GM19324 (cell line): ENCODE results near the gene DCTN1.

Source experiments
- ATAC-seq: cut with Tn5 transposase; IDR thresholded peaks from one replicate; pipeline ENCODE4 v1.9.1; 2021; ENCODE audit warnings: mild to moderate bottlenecking, moderate library complexity; ENCODE audit not compliant: unreplicated experiment, low FRiP score

DCTN1 gene

DNA sequence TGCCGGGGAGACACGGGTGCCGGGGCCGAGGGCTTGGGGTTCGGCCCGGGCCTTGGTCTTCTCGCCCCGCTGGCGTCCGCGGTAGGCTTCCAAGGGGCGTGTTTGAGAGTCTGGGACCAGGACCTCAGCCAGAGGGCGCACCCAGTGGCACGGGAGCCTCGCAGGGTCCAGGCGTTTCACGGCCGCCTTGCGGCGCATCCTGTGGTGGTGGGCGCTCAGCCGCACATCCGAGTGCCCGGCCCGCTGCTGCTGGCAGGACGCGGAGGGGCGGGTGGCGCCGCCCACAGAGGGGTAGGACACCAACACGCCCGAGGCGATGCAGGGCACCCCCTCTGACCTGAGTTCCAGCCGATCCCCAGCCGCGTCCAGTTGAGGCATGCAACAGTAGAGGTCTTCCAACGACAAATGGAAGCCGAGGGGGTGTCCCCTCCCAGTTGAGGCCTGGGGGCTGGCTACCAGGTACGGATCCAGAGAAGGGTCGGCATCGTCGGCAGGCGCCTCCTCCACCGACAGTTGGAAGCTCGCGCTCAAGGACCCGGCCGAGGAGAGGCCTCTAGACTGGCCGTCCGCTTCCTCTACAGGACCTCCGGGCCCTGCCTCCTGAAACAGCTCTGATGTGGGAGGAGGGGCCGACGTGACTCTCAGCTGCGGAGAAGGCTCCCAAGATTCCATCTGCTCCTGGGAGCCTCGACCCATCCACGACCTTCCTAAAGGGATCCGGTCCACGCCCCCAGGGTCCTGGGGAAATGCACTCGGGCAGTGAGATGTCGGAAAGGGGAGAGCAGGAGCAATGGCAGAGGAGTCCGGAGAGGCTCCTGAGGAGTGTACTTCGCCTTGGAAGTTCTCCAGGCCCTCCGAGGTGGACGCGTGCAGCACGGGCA is 35.0 kb upstream of the DCTN1 start:
- ATAC-seq: no peak

DNA sequence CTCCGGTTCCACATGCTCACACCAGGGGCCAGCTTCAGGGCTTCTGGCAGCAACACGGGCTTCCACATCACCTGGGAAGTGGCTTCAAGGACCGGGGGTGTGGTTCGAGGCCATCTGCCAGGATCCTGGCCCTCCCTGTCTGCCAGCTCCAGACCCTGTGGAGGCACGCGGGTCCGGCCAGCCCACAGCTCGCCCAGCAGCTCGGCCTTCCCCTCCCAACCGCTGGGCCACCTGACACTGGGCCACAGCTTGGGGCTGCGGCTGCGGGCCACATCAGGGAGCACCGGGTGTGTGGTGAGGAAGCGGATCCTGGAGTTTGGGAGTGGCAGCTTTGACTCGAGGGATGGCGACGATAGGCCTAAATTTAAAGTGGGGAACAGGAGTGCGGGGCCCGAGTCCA is 34.3 kb upstream of the DCTN1 start:
- ATAC-seq: no peak

DNA sequence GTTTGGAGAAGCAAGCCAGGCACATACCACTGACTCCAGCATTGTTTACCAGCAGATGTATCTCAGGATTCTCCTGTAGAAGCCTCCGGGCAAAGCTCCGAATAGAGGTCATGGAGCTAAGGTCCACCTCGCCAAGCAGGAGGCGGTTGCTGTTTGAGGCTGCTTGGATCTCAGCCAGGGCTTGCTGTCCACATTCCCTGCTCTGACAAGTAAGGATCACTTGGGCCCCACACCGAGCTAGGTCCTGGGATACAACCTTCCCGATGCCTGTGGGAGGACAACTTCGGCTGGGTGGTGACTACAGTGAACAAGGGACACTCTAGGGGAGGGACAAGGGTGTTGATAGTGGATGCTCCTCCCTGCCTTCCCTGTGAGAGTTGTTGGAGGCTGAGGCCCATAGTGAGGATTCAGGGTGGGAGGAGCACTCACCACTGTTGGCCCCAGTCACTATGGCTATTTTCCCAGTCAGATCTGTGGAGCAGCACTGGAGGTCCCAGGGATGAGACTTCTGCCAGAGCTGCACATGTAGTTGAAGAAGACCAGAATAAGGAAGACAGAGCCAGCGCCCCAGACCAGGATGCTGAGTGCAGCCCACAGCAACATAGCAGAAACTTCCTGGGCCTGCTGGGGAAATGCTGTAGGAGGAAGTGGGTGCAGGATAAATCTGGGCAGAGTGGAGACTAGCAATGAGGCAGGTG is 33.0 kb upstream of the DCTN1 start:
- no peak for ATAC-seq

DNA sequence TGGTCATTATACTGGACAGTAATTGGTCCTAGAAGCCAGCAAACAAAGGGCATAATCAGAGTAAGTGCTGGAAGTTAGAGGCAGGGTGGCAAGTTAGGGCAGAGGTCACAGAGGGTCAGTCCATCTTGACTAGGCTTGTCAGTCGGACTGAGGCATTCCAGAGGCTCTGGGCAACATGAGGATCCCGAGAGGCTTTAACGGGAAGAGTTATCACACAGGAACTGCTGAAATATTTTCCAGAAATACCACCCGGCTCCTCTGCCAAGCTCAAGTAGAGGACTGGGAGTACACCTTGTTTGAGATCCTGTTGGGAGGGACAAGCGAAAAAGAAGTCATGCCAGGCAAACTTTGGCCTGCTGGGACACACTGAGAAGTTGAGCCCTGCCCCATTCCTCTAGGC is 27.6 kb upstream of the DCTN1 start:
- ATAC-seq: no peak

DNA sequence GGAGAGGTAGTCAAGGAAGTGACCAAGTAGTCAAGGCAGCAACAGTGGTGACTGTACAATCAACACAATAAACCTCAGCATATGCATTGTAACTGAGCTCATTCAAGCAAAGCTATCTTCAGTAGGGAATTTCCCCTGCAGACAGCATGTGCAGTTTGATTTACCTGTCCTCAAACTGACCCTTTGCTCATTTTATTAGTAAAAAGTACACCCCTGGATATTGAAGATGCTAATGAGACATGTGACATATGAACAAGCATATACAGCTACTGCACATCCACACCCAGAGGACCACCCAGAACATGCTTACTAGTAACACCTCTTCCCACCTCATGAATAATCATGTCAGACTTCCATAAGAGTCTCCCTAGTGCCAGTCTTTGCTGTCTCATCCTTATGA is 25.9 kb upstream of the DCTN1 start:
- no peak for ATAC-seq

DNA sequence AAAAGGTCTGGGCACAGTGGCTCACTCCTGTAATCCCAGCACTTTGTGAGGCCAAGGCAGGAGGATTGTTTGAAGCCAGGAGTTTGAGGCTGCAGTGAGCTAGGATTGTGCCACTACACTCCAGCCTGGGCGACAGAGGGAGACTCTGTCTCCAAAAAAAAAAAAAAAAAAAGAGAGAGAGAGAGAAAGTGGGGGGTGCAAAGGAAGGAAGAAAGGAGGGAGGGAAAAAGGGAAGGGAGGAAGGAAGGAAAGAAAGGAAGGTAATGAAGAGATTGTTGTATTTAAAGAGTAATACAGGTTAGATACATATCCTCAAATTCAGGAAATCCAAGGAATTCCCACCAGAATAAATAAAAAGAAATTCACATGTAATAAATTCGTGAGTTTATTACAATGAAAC is 21.8 kb upstream of the DCTN1 start:
- no peak for ATAC-seq

DNA sequence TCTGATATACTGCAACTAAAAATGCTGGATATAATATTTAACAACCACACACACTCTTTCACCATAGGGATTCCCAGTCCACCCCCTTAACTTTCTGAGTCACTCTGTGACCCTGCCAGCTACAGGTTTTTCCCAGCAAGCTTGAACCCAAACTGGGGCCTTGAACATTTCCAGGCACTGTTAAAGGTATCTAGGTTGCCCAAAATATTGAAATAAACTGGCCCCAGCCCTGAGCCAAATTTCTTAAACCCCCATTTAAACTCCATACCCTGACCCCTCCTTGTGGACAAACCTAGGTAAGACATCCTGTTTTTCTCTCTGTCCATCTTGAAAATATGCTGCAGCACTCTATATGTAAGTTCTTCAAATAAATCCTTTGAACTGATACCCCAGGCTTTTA is 19.7 kb upstream of the DCTN1 start:
- ATAC-seq: no peak

DNA sequence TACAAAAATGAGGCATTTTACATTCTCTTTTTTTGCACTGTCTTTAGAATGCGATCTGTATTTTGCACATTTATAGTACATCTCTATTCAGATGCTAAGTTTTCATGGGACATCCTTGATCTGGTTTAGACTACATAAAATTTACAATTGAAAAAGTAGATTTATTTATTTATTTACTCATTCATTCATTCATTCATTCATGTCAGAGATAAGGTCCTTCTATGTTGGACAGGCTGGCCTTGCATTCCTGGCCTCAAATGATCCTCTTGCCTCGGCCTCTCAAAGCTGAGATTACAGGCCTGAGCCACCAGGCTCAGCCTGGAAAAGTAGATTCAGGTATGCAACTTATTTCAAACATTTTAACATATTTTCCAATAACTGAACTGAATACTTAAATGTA is 16.0 kb upstream of the DCTN1 start:
- no peak for ATAC-seq

DNA sequence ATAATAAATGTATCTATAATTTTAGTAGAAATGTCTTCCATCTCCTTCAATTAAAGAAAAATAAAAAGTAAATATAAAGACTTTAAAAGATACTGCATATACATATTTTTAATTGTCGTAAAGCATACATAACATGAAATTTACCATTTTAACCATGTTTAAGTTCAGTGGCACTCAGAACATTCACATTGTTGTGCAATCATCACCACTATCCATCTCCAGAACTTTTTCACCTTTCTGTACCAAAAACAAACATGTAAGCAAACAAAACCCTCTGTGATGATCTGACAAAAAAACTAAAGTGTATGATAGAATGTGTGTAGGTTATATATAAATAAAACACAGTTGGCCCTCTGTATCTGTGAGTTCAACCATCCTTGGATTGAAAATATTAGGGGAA is 13.4 kb upstream of the DCTN1 start:
- no peak for ATAC-seq

DNA sequence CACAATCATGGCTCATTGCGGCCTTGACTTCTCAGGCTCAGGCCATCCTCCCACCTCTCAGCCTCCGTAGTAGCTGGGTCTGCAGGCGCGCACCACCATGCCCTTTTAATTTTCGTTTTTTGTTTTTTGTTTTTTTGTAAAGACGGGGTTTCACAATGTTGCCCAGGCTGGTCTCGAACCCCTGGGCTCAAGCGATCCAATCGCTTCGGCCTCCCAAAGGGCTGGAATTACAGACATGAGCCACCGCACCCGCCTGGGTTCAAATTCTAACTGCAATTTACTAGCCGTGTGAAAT is 12.3 kb upstream of the DCTN1 start:
- no peak for ATAC-seq

DNA sequence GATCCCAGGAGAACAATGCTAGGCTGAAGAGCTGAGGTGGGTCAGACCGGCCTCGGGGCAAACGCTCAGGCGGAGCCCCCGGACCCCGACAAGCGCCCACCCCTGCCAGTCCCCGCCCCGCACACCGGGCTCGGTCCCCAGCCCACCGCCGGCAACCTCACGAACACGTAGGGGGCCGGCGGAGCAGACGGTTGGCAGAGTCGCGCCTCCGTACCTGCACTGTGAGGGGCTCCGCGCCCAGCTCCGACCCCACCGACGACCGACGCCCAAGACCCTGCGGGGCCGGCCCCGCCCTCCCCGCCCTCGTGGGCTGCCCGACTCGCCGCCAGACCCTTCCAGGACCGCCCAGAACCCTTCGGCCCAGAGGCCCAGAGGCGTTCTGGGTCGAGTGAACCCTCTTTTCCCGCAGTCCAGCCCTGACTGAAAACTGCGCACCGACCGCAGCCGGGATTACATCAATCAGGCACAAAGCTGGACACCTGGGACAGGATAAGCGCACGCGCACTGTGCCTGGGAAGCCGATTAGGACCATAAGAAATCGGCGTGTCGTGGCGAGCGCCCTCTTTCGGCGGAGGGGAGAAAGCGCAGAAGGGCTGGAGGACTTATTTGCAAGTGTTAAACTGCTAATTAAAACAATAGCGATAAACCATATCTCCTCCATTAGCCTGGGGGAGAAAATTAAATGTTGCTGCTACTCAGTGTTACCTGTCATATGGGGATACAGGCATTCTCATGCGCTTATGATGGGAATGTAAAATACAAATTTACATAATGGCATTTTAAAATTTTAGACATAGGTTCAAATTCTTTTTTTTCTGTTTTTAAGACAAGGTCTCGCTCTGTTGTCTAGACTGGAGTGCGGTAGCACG is 11.7 kb upstream of the DCTN1 start:
- ATAC-seq: peak; percentile 76

DNA sequence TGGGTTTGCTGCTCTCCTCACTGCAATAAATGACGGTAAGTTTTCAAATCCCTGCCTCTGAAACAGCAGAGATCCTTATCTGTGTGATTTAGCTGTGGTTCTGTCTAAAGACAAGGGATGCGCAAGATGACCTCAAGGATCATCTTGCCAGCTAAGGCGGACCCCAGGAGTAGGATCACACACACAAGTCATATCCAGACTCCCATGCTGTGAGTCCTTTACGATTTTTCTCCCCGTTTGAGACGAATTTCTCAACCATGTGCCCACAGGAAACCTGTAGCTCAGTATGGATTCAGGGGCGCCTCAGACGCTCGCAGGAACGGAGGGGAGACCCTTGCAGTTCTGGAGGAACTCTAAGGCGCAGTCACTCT is 11.1 kb upstream of the DCTN1 start:
- ATAC-seq: no peak

DNA sequence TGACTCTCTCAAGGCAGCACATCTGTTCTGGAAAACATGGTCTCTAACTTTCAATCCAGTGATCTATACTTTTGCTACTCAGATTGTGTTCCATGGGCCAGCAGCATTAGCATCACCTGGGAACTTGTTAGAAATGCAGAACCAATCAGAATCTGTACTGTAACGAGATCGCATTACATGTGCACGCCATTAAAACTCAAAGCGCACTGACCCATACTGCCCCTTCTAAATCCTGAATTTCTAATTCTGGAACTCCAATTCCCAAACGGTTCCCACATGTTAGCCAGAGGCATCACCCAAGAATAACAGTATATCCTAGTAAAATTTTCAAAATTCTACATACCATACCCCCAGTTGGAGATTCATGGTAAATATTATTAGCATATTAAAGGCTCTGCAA is 10.5 kb upstream of the DCTN1 start:
- ATAC-seq: no peak

DNA sequence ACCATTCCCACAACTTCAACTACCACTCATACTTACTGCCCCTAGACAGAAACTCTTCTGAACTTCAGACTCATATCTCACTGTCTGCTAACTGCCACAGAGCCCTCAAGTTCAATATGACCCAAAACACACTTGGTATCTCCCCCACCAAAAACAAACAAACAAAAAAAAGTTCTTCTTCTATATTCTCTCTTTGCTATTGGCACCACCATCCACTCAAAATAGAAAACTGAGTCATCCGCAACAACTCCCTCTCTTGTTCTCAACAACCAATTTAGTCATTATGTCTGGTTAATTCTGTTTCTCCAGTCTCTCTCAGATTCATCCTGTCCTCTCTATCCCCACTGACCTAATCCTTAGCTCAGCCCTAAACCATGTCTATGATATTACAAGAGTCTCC is 7.2 kb upstream of the DCTN1 start:
- ATAC-seq: no peak

DNA sequence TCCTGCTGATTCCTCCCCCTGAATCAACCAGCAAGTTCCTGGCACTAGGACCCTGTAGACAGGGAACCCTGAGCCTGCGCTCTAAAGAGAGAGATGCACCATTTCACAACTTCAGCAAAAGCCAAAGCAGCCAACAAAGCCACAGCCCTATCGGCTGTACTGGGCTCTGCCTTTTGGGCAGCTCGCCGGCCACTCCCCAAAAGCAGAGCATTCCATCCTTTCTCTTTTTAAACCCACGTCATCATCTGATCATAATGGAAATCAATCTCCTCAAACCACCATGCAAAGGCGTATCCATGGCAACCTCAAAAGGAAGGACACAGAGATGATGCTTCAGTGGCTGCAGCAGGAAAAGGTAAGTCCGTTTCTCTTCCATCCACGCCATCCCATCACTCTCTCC is 5.3 kb upstream of the DCTN1 start:
- ATAC-seq: no peak

DNA sequence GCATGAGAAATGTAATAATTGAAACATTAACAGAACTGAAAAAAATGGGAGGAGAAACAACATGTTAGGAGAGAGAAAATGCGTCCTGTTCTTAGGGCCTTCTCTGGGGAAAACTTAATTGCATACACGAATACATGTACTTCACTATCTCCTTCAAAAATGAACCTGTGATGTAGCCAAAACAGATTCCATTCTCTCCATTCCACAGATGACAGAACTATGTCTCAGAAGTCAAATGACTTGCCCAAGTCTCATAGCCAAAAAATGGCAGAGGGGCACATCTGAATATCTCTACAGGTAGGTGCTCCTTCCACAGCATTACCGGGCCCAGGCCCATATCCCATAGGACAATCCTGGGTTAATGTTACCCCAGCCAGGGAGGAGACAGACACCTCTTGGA is 3.9 kb upstream of the DCTN1 start:
- ATAC-seq: no peak

DNA sequence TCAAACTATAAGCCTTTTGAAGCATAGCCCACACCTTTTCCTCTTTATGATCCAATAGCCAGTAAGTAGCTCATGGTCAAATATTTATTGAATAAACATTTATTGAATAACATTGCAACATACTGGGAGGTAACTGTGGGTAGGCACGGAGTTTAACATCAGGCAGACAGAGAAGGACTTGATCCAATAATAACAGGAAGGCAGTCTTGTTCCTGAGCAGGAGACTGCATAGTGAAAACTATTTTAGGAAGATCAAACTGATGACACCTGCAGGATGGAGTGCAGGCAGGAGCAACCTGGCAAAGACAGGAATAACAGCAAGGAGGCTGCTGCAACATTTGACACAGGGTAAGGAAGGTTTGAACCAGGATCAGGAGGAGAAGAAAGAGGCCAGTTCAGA is 3.1 kb upstream of the DCTN1 start:
- ATAC-seq: no peak

DNA sequence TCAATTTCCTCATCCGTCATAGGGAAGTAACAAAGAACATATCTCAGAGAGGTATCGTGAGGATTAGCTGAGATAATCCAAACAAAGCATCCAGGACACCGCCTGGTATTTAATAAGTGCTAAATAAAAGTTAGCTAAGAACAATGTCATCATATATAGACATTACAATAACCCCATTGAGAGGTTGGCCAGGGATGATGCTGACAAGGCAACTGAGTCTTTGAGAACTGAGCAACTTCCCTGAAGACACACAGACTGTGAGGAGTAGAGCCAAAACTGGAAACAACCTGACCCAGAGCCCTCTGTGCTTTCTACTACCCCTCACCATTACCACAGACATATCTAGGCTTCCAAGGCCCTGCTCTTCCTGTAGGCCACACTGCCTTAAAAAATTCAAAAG is 1.6 kb upstream of the DCTN1 start:
- no peak for ATAC-seq

DNA sequence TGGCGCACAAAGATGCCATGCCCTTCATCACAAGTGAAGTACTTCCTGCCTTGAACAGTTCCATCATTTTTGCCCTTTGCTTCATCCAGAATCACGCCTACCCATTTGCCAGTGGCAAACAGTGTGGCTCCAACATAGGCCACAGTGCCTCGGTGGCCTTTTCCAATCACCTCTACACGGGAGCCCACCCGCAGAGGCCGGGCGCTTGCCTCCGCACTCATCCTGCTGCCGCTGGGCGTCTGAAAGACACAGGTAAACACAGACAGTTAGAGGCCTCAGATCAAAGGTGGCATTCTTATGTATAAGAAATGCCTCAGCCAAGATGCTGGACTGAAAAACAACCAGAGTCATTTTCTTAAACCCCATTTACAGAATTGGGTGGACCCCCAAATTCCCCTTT is 2.1 kb downstream of the DCTN1 start:
- no peak for ATAC-seq

DNA sequence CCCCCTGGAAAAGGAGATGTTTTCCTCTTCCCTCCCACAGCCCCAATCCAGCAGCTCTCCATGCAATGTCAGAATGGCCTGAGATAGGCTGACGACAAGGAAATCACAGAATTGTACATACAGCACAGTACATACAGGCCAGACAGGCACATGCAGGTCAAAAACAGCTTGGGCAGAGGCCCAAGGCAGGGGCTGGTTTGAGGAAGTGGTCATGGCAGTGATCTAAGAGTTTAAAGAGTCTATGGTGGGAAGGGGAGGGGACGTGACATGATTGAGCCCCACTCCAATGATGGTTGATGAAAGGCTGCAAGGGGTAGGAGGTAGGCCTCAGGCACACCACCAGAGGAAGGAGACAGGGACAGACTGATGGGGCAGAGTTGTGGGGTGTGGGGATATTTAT is 4.3 kb downstream of the DCTN1 start:
- no peak for ATAC-seq

DNA sequence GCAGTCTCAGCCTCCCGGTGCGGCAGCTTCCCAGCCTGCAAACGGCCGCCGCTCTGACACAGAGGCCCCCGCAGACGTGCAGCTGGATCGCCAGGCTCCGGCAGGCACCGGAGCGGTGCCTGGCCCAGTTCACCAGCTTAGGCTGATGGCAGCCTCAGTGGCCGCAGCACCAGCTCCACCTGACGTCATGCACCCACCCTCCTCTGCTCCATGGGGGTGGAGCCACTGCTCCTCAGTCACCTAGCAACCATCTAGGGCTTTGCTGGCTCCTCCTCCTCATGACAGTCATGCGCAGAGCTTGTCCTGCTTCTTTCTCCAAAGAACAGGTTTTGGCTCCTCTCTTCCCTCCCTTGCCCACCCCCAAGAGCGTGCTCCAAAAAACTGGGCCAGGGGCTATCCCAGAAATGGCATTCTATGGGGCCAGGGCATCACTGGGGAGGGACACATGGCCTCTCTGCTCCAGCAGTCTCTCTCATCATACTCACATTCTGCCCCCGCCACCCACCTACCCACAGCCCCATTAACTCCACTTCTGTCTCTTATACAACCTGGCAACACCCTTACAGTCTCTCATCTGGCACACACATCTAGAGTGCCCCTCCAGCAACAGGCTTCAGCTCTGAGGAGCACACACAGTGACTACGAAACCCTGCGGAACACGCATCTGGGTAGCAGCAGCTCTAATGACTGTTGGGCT is 5.5 kb downstream of the DCTN1 start:
- no peak for ATAC-seq
